Heart right ventricle (tissue), 16 donors: ENCODE data around the gene FAM53A. TPM values are rescaled to one million over a fixed set of nuclear protein-coding genes. Genes with fewer than 3 reads are reported as not detected.

Experiments used
- ATAC-seq, 8 donors: fragments of 200-7000 bp; cut with Tn5 transposase; one replicate each; pipeline ENCODE4 v1.9.1; 2020; ENCODE audit warnings: mild to moderate bottlenecking in 8 of 8, moderate library complexity in 8 of 8, moderate number of reproducible peaks in 1 of 8
- DNase-seq, 2 donors: peaks; one replicate each; pipeline ENCODE4 v3.0.0-alpha.2; 2020
- H3K27ac ChIP-seq, 10 donors: fragments of 200-600 bp; sonication (generic) in 2 of 10; one replicate each; pipeline versions ENCODE4 v1.5.0 to v1.8.0; 2020 to 2022; ENCODE audit warnings: mild to moderate bottlenecking in 3 of 10
- H3K27me3 ChIP-seq, 7 donors: fragments of 200-600 bp; one replicate each; pipeline ENCODE4 v1.8.0; 2021 to 2022; ENCODE audit warnings: mild to moderate bottlenecking in 2 of 7
- H3K36me3 ChIP-seq, 9 donors: fragments of 200-600 bp; sonication (generic) in 1 of 9; one replicate each; pipeline versions ENCODE4 v1.5.0 to v1.8.0; 2020 to 2022; ENCODE audit warnings: mild to moderate bottlenecking in 2 of 9
- H3K4me1 ChIP-seq, 9 donors: fragments of 200-600 bp; sonication (generic) in 1 of 9; one replicate each; pipeline versions ENCODE4 v1.5.0 to v1.8.0; 2020 to 2022; ENCODE audit warnings: mild to moderate bottlenecking in 4 of 9
- H3K4me3 ChIP-seq, 10 donors: fragments of 200-600 bp; sonication (generic) in 2 of 10; one replicate each; pipeline versions ENCODE4 v1.5.0 to v1.8.0; 2020 to 2022; ENCODE audit warnings: mild to moderate bottlenecking in 7 of 10, moderate library complexity in 2 of 10
- H3K9me3 ChIP-seq, 11 donors: fragments of 200-600 bp in 10 of 11; sonication (generic) in 2 of 11; one replicate each; pipeline versions ENCODE4 v1.5.0 to v1.8.0; 2013 to 2022; ENCODE audit warnings: mild to moderate bottlenecking in 2 of 11, control low read depth in 1 of 11, moderate library complexity in 1 of 11
- WGBS, 2 donors: extraction: QIAGEN DNeasy Blood & Tissue Kit; methylation state at CpG; one replicate each; pipeline ENCODE4 v1.1.7; 2013; ENCODE audit warnings: inconsistent platforms in 1 of 2; 5-methylcytosine and 5-hydroxymethylcytosine counted together
- intact Hi-C, 10 donors: fragments of 100-400 bp; cut with DNase I; formaldehyde crosslinking; loops; one replicate each; pipeline versions ENCODE4 v1.11.1 to v1.14.2; 2022
- polyA plus RNA-seq, 2 donors: library from polyadenylated mRNA; stranded (reverse); fragments of 200-250 nt; gene quantifications; one replicate each; pipeline ENCODE4 v1.2.3, GENCODE V29; 2013
- total RNA-seq, 10 donors: library from RNA; stranded (reverse); fragmentation: NEBNext Ultra II Directional in 3 of 10; extraction: Animal tissue kit (Norgen Biotek cat#: 25700) in 3 of 10; gene quantifications; one replicate each; pipeline versions ENCODE4 v1.2.1 to v1.2.4, GENCODE V29; 2021 to 2023
- TF ChIP-seq, protein P1 (sequence below), 9 donors: fragments of 200-600 bp; sonication (generic) in 2 of 9; IDR thresholded peaks; one replicate each; pipeline versions ENCODE4 v1.5.0 to v1.8.0; 2021 to 2022; ENCODE audit warnings: antibody characterized with exemption in 9 of 9, mild to moderate bottlenecking in 5 of 9, moderate library complexity in 1 of 9
- donor health status: Arrhythmogenic right ventricular cardiomyopathy.
- donor health status: ischemic (EF 13 %, LVEDD 7.1; RV severe dilation, severe dysfunction).
- donor health status: healthy with polysubstance abuse.
- donor health status: DM: no; HTN: yes; CAD: no.
- donor health status: DM: no; HTN: no; CAD: no.
- donor health status: ischemic (EF 25% LVEDD 6.9; RV normal size, moderate dysfunction).
- donor health status: ischemic (EF 25% LVEDD 5.7; RV mildly dilated, moderate dysfunction).
- donor health status: healthy.
- donor health status: DM: yes; HTN: yes; CAD: no.
- donor health status: Ischemic cardiomyopathy.
- donor health status: ischemic (EF 35%, LVEDD 5.7; RV mildly dilated, moderate dysfunction).
- donor health status: nonischemic (EF 11% LVEDD 7.7; RV severe dilation, severe dysfunction).
- donor health status: DM: yes; HTN: yes; CAD: no.
- donor health status: PGD.
- donor health status: ischemic (EF 29% LVEDD 5.4; RV normal size, mild dysfunction).
- donor health status: nonischemic (EF 23%, LVEDD 6.1; RV moderate dilation, normal function).

The FAM53A gene
- total and polyA plus RNA-seq, 12 donors: 0.24 to 1.5 (median 0.74) TPM

DNA sequence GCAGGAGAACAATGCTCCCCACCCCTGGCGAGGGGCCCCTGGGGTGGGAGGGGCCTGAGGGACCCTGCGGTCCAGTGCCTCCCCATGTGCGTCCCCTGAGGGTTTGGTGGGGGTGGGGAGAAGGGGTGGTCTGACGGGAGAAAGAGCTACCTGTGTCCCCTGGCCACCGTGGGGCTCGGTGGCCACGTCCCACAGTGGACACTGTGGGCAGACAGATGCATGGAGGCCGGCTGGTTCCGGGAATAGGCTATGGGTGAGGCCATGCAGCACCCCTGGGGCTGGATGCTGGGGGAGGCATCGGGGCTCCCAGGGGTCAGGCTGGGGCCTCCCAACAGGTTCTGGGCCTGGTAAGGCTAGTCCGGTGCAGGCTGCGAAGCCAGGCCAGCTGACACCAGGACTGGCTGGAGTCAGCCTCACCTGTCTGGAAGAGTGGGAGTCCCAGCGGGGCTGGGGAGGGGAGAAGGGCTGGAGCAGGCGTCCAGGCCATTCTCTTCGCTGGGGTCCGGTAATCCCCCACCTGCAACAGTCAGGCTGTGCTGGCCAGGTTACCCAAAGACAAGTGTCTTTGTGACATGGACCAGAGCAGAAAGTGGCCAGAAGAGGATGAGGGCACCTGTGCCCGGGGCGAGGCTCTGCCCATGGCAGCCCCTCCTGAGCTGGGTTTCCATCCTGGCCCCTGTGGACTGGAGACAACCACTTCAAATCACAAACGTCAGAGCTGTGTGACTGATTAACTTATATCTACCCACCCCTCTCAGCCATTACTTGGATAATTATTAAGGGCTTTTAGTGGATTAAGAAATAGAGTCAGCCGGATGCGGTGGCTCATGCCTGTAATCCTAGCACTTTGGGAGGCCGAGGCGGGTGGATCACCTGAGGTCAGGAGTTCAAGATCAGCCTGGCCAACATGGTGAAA is 1.4 kb upstream of the FAM53A start:
- TF ChIP-seq, protein P1, sequence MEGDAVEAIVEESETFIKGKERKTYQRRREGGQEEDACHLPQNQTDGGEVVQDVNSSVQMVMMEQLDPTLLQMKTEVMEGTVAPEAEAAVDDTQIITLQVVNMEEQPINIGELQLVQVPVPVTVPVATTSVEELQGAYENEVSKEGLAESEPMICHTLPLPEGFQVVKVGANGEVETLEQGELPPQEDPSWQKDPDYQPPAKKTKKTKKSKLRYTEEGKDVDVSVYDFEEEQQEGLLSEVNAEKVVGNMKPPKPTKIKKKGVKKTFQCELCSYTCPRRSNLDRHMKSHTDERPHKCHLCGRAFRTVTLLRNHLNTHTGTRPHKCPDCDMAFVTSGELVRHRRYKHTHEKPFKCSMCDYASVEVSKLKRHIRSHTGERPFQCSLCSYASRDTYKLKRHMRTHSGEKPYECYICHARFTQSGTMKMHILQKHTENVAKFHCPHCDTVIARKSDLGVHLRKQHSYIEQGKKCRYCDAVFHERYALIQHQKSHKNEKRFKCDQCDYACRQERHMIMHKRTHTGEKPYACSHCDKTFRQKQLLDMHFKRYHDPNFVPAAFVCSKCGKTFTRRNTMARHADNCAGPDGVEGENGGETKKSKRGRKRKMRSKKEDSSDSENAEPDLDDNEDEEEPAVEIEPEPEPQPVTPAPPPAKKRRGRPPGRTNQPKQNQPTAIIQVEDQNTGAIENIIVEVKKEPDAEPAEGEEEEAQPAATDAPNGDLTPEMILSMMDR (IDR thresholded peaks at IDR 0.05): no peak
- DNase-seq: no peak
- no peaks in the 10 kb centered on the region for H3K9me3 ChIP-seq
- H3K36me3 ChIP-seq: peaks cover 0 to 9% (median 0%) of the 10 kb centered on the region in 9 donors
- no peaks in the 10 kb centered on the region for H3K27me3 ChIP-seq
- ATAC-seq: peak in 2 of 8 donors; percentile 1 to 20
- H3K4me1 ChIP-seq: peaks cover 0 to 18% (median 8%) of the 10 kb centered on the region in 9 donors
- peak overlapping the region in 1 of 10 donors; percentile 21 for H3K27ac ChIP-seq
- WGBS, 2 donors: 83 to 84% methylated on average over 23 of the region's 23 CpGs
- H3K4me3 ChIP-seq: peak overlapping the region in 1 of 10 donors; percentile 56
- intact Hi-C loops: no loop called here

- H3K4me3 ChIP-seq: peak overlapping the region in 9 of 10 donors; percentile 40 to 69 (median 56)
- ATAC-seq: peak in 6 of 8 donors; percentile 2 to 59 (median 8)
- 33 to 34% methylated on average over 55 to 66 of the region's 66 CpGs for WGBS, 2 donors
Observed at GRCh38 chr4:1684506-1685234, 557 bp upstream of the FAM53A start.

GRCh38 chr4:1683261-1683735 is 815 bp downstream of the FAM53A start:
- H3K27me3 ChIP-seq: no peaks in the 10 kb centered on the region
- H3K4me1 ChIP-seq: peaks cover 0 to 18% (median 8%) of the 10 kb centered on the region in 9 donors
- no peaks in the 10 kb centered on the region for H3K36me3 ChIP-seq
- H3K27ac ChIP-seq: peak overlapping the region in 9 of 10 donors; percentile 15 to 83 (median 62)
- H3K4me3 ChIP-seq: peak overlapping the region in 9 of 10 donors; percentile 55 to 72 (median 66)
- DNase-seq (peak in 1 of 2 donors; percentile 9), ATAC-seq (peak in 2 of 8 donors; percentile 14 to 17)
- no peaks in the 10 kb centered on the region for H3K9me3 ChIP-seq
- intact Hi-C loops: no loop called here
- TF ChIP-seq, protein P1 (IDR thresholded peaks at IDR 0.05): no peak
- 11 to 15% methylated on average over 13 of the region's 13 CpGs for WGBS, 2 donors

More at GRCh38 chr4:1684506-1685234, 557 bp upstream of the FAM53A start:
- Histone ChIP-seq H3K9me3 (no peaks in the 10 kb centered on the region), H3K36me3 (peaks cover 0 to under 1% (median 0%) of the 10 kb centered on the region in 9 donors), H3K4me1 (peaks cover 0 to 18% (median 8%) of the 10 kb centered on the region in 9 donors), H3K27ac (peak overlapping the region in 6 of 10 donors; percentile 21 to 67 (median 62)), H3K27me3 (no peaks in the 10 kb centered on the region)
- intact Hi-C loops: no loop called here
- no peak for DNase-seq
- TF ChIP-seq, protein P1 (IDR thresholded peaks at IDR 0.05): no peak

DNA sequence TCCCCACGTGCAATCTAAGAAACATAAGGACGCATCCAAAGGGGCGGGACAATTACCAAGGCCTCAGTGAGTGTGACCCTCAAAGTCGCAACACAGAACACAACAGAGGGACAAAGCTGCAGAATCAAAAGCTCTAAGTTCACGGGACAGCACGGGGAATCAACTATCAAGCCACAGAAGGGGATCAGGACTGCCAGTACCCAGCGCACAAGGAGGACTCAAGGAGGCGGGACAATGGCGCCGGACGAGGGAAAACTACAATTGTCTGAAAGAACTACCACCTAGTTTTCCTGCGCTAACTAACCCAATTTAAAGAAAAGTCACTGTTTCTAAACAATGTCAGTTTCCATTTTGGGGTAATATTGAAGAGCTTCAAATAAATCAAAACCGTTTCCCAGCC is 1.3 kb downstream of the FAM53A start:
- Histone ChIP-seq H3K4me3 (peak overlapping the region in 7 of 10 donors; percentile 60 to 69 (median 66)), H3K27me3 (no peaks in the 10 kb centered on the region), H3K27ac (peak overlapping the region in 2 of 10 donors; percentile 72 to 74), H3K36me3 (no peaks in the 10 kb centered on the region), H3K9me3 (no peaks in the 10 kb centered on the region), H3K4me1 (peaks cover 0 to 18% (median 8%) of the 10 kb centered on the region in 9 donors)
- DNase-seq (no peak), ATAC-seq (no peak)
- TF ChIP-seq, protein P1 (IDR thresholded peaks at IDR 0.05): no peak
- 90 to 94% methylated on average over 13 of the region's 13 CpGs for WGBS, 2 donors
- intact Hi-C loops: no loop called here
